ENCODE data around the gene SPON1. TPM values are rescaled to one million over a fixed set of nuclear protein-coding genes. Genes with fewer than 3 reads are reported as not detected.

Gene SPON1
- total and polyA plus RNA-seq, 2 of the 8 experiments (the other 6 are each of a cell fraction or from before 2014, with no cell fraction given) = 1.5 to 5.4 TPM

DNA sequence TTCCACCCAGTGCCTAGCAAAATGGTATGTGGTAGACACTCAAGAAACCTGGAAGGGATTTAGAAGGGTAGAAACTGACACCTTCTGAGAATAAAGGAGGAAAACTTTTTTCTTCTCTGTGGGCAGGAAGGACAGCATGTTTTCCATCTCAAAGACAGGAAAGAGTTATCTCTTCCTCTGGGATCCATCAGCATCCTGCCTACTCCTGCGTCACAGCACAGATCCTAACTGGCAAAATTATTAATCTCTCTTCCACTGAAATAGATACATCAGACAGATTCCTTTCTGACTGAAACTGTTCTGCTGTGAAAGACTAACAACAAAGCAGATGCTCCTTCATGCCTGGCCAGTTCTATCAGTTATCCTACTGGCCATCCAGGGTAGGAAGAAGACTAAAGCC, 147.2 kb downstream of the SPON1 start:
- no peak overlapping the region for H2AFZ ChIP-seq (ENCODE audit: low read length)
- POLR2A ChIA-PET (ENCODE audit: partially characterized antibody) = no interaction called here
- DNase-seq (ENCODE audit: low read depth in 1 of 2, low spot score in 2 of 2) (no peak), FAIRE-seq (no peak)
- WGBS, 2 experiments (ENCODE audit: extremely low coverage in 1 of 2, insufficient coverage in 1 of 2, insufficient read length in 1 of 2, insufficient replicate concordance in 2 of 2, low coverage in 1 of 2, low lambda C conversion rate in 2 of 2, missing lambda C conversion rate in 1 of 2) = 84% methylated on average over 1 of the region's 1 CpG; no CpG with 5 or more reads in 1 of the 2 experiments
- H3K27me3 ChIP-seq (replicated peaks in 1 of 4; ENCODE audit: control insufficient read depth in 3 of 4, extremely low read depth in 1 of 4, insufficient read depth in 3 of 4, low read length in 3 of 4) = no peaks in the 10 kb centered on the region
- no peak overlapping the region for H2BK12ac ChIP-seq (ENCODE audit: low read depth, low read length)
- H3K79me1 ChIP-seq (ENCODE audit: low read depth, low read length) = no peaks in the 10 kb centered on the region
- CTCF ChIA-PET (ENCODE audit: partially characterized antibody) = interaction anchor here (1.2 to 1.4 kb wide), 2 partner anchors 123 to 155 kb away, joined by 3 to 4 read pairs; no protein-coding TSS in a partner anchor
- H3K4ac ChIP-seq (replicated peaks; ENCODE audit: insufficient read length, low read depth, low read length) = no peak overlapping the region
- H4K91ac ChIP-seq (replicated peaks; ENCODE audit: insufficient read length, low read length) = no peak overlapping the region
- no peak overlapping the region for H3K23ac ChIP-seq (ENCODE audit: insufficient read length)
- no peak overlapping the region for H2BK20ac ChIP-seq (ENCODE audit: low read length)
- no peak overlapping the region for H3K18ac ChIP-seq (ENCODE audit: extremely low read depth, low read length)
- no peak overlapping the region for H3K4me2 ChIP-seq (ENCODE audit: insufficient read depth in 1 of 2, low read depth in 2 of 2, low read length in 2 of 2)
- no peaks in the 10 kb centered on the region for H3K9me3 ChIP-seq (ENCODE audit: insufficient read depth in 2 of 2, low read depth in 1 of 2, low read length in 1 of 2)
- no peak overlapping the region for H2AK5ac ChIP-seq (ENCODE audit: low read depth, low read length)
- H3K27ac ChIP-seq (ENCODE audit: low read depth, low read length) = no peak overlapping the region
- H3K9ac ChIP-seq (replicated peaks in 1 of 4; ENCODE audit: extremely low read depth in 1 of 4, low read depth in 3 of 4, low read length in 3 of 4) = no peak overlapping the region
- no peak overlapping the region for H4K5ac ChIP-seq (ENCODE audit: insufficient read length, low read depth, low read length)
- no peak overlapping the region for H2BK5ac ChIP-seq (ENCODE audit: low read depth, low read length)
- H4K8ac ChIP-seq (ENCODE audit: extremely low read depth, insufficient read depth, low read length) = no peak overlapping the region
- H3K79me2 ChIP-seq (ENCODE audit: control insufficient read depth in 1 of 2, insufficient read depth in 2 of 2, low read length in 2 of 2) = no peaks in the 10 kb centered on the region
- H2BK15ac ChIP-seq (ENCODE audit: low read length) = no peak overlapping the region
- peaks cover 0 to 3% (median 0%) of the 10 kb centered on the region in 4 experiments; a peak in 1 of 7 replicates for H3K4me1 ChIP-seq (replicated peaks in 1 of 4; ENCODE audit: control insufficient read depth in 3 of 4, insufficient read depth in 4 of 4, low read length in 3 of 4)
- H3K4me3 ChIP-seq (ENCODE audit: extremely low read depth in 1 of 4, insufficient read depth in 2 of 4, low read depth in 3 of 4, low read length in 4 of 4) = no peak overlapping the region
- H4K20me1 ChIP-seq (replicated peaks in 1 of 2; ENCODE audit: control insufficient read depth in 1 of 2, insufficient read depth in 2 of 2, low read length in 2 of 2) = no peaks in the 10 kb centered on the region
- no peak overlapping the region for H3K56ac ChIP-seq (replicated peaks; ENCODE audit: insufficient read length, low read depth, low read length)
- H2BK120ac ChIP-seq (replicated peaks; ENCODE audit: low read depth, low read length) = no peak overlapping the region
- H3K23me2 ChIP-seq (ENCODE audit: low read depth, low read length) = no peaks in the 10 kb centered on the region
- H3K36me3 ChIP-seq (ENCODE audit: control insufficient read depth in 2 of 4, insufficient read depth in 4 of 4, low read length in 3 of 4) = no peaks in the 10 kb centered on the region
- H3K14ac ChIP-seq (ENCODE audit: insufficient read length) = no peak overlapping the region
- no peak for TF ChIP-seq TAF7 (optimal IDR thresholded peaks at IDR 0.05; ENCODE audit: borderline replicate concordance, low read depth, low read length)
- TF ChIP-seq SP2 (IDR thresholded peaks at IDR 0.05; ENCODE audit: low read length) = no peak
- TF ChIP-seq POLR2AphosphoS5 (IDR thresholded peaks at IDR 0.05; ENCODE audit: low read depth, low read length) = no peak
- no peak for TF ChIP-seq BRCA1 (IDR thresholded peaks at IDR 0.05; ENCODE audit: low read depth, low read length)
- TF ChIP-seq TAF1 (IDR thresholded peaks at IDR 0.05; ENCODE audit: low read depth, low read length) = no peak
